NT2/D1 (cell line): Measurements from ENCODE around the gene KLC1.

Source experiments
- SUZ12 ChIP-seq: IDR thresholded peaks from 2 replicates; pipeline ENCODE4 v1.6.1; 2011; ENCODE audit not compliant: insufficient read length, insufficient read depth; ENCODE audit errors: extremely low read depth
- YY1 ChIP-seq: IDR thresholded peaks from 2 replicates; pipeline ENCODE4 v1.6.1; 2011; ENCODE audit not compliant: insufficient read length, insufficient read depth
- ZNF274 ChIP-seq: IDR thresholded peaks from 2 replicates; pipeline ENCODE4 v1.6.1; 2011; ENCODE audit warnings: mild to moderate bottlenecking, low read depth, low read length

- TF ChIP-seq SUZ12 (no peak), YY1 (no peak), ZNF274 (no peak)
Observed at GRCh38 chr14:103688906-103689902, 60.2 kb downstream of the KLC1 start.
